ENCODE results near the gene POU2F1.

DNA sequence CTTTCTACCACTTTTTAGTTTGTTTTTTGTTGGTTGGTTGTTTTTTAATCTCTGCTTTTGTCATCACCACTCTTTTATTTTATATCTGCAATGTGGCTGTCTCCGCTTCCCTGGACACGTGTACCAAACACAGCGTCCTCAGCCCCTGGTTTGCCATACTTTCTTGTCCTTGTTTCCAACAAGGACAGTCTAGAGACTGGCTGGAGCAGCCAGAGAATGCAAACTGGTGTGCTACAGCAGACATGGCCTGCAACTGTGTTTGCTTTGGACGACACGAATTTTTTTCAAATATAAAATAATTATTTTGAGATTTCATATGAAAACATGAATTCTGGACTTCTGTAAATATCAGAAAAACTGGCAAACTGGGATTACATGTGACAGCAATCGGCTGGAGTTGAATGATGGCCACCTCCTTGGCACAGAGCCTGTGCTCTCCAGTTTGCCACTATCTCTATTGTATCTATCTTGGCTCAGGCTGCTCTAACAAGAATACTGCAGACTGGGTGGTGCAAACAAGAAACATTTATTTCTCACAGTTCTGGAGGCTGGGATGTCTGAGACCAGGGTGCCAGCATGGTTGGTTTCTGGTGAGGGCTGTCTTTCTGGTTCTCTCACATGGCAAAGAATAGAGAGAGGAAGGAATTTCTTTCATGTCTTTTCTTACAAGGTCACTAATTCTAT lies 34.6 kb upstream of the POU2F1 start:
- no peak for TF ChIP-seq EZH2 (optimal IDR thresholded peaks at IDR 0.05; ENCODE audit: low read depth, low read length)
- TF ChIP-seq, protein P1, sequence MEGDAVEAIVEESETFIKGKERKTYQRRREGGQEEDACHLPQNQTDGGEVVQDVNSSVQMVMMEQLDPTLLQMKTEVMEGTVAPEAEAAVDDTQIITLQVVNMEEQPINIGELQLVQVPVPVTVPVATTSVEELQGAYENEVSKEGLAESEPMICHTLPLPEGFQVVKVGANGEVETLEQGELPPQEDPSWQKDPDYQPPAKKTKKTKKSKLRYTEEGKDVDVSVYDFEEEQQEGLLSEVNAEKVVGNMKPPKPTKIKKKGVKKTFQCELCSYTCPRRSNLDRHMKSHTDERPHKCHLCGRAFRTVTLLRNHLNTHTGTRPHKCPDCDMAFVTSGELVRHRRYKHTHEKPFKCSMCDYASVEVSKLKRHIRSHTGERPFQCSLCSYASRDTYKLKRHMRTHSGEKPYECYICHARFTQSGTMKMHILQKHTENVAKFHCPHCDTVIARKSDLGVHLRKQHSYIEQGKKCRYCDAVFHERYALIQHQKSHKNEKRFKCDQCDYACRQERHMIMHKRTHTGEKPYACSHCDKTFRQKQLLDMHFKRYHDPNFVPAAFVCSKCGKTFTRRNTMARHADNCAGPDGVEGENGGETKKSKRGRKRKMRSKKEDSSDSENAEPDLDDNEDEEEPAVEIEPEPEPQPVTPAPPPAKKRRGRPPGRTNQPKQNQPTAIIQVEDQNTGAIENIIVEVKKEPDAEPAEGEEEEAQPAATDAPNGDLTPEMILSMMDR (IDR thresholded peaks at IDR 0.05; ENCODE audit: low read length), result no peak
